GM21367 (cell line): ENCODE data around the gene EYA3.

Experiments used
- ATAC-seq: cut with Tn5 transposase; IDR thresholded peaks from one replicate; pipeline ENCODE4 v1.9.1; 2021; ENCODE audit not compliant: unreplicated experiment

The EYA3 gene

DNA sequence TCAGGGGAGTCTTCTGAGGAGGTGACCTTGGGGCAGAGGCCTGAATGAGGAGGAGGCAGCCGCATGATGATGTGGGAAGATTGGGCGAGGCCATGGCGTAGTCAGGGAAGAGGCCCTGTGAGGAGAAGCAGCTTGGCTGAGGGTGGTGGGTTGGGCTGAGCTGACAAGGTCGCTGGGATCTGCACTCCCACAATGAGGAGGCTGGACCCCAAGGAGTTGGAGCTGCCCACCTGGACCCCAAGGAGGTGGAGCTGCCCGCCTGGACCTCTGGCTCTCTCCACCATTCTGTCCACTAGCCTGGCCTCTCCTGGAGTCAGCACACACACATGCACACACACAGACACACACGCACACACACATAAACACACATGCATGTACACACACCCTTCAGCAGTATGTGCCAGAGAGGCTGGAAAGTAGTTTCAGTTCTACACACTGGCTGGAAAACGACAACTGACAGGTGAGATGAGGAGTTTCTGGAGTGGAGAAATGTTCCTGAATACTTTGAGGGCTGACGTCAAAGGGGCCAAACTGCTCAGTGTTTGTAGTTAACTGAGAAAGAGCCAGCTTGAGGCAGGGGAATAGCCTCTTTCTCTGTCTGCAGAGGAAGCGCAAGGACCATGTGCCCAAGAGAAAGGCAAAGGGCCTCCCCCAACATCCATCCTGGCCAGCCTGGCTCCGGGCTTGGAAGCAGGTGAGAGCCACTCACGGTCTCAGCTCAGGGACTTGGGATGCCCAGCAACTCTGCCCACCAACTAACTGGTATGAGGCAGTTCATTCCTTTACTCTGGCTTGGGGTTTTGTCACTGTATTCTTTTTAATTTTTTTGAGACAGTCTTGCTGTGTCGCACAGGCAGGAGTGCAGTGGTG, 146.5 kb downstream of the EYA3 start:
- ATAC-seq, result no peak

- no peak for ATAC-seq
These were observed 147.4 kb downstream of the EYA3 start for GRCh38 chr1:27940870-27941560.

GRCh38 chr1:27940297-27940696, 148.1 kb downstream of the EYA3 start:
- no peak for ATAC-seq

- no peak for ATAC-seq
These were observed 149.9 kb downstream of the EYA3 start for GRCh38 chr1:27938488-27938887.

- ATAC-seq, result no peak
These were observed 150.9 kb downstream of the EYA3 start for GRCh38 chr1:27937524-27937836.

DNA sequence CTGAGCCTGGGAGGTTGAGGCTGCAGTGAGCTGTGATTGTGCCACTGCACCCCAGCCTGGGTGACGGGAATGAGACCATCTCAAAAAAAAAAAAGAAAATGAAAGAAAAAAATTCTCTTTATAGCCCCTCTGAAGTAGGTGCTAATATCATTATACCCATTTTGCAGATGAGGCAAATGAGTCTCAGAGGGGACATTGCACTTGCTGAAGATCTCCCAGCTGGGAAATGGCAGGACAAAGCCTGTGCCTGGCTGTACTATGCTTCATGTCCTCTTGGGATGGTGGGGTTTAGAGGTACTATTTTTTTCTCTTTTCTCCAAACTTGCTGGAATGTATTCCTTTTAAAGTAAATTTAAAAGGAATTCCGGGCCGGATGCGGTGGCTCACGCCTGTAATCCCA, 152.0 kb downstream of the EYA3 start:
- no peak for ATAC-seq

DNA sequence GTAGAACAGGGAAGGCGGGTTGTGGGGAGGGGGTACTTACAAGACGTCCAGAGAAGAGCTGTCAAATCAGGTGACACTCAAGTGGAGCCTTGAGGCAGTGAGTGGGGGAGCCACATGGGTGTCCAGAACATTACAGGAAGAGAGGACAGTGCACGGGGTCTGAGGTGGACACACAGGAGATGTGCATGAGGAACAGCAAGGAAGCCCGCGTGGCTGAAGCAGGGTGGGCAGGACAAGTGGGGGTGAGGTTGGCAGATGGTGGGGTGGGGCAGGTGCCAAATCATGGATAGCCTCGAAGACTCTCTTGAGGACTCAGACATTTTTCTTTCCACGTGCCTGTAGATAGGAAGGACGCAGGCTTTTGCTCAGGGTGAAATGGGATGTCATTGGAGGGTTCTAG, 152.7 kb downstream of the EYA3 start:
- no peak for ATAC-seq

- no peak for ATAC-seq
These were observed 153.4 kb downstream of the EYA3 start, which contains the start of gene SMPDL3B for GRCh38 chr1:27934818-27935549. SMPDL3B (plus strand) TSS chr1:27935000; CDS start chr1:27935184, 184 bp downstream.

- no peak for ATAC-seq
These were observed 156.7 kb downstream of the EYA3 start for GRCh38 chr1:27931759-27932158.

DNA sequence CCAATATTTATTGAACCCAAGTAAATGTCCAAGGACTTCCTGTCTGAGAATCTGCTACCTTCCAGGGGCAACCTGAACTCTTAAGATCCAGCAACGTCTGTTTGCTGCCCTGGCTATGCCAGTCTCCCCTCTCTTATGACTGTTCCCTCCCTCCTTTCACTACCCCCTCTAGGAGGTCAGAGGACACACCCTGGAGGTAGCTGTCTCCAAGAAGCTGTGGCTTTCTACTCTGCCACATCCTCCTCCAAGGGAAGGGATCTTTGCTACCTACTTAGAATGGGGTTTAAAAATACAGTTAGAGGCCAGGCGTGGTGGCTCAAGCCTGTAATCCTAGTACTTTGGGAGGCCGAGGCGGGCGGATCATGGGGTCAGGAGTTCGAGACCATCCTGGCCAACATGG, 157.2 kb downstream of the EYA3 start:
- ATAC-seq, result no peak

GRCh38 chr1:27928216-27928954, 160.0 kb downstream of the EYA3 start:
- no peak for ATAC-seq

- ATAC-seq, result no peak
These were observed 166.1 kb downstream of the EYA3 start for GRCh38 chr1:27922272-27922671.
